Measurements from ENCODE around the gene DPYSL3. TPM values are rescaled to one million over a fixed set of nuclear protein-coding genes. Genes with fewer than 3 reads are reported as not detected.

Gene DPYSL3
- polyA plus RNA-seq, 1 of the 3 experiments (the other 2 are of a cell fraction), result 123 TPM

DNA sequence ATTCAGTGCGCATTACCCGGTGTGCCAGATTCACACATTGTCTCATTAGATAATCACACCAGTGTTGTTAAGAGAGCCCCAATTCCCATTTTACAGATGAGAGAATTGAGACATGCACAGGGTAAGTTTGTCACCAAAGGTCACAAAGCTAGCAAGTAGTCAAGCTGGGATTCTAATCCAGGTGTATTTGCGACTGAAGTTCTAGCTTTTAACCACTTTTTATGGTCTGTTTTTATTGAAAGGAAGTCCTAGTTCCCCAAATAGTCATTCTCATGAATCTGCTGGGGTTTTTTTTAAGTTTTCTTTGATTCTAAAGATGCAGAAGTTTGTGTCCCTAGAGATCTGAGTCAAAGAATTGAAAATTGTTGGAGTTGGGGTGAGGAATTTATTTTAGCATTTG is 136.5 kb downstream of the DPYSL3 start:
- Histone ChIP-seq H3K4me2 (no peak overlapping the region), H3K9ac (no peak overlapping the region), H3K27me3 (ENCODE audit: insufficient read depth) (no peaks in the 10 kb centered on the region), H3F3A (replicated peaks; ENCODE audit: insufficient read depth) (no peaks in the 10 kb centered on the region), H3K9me3 (no peaks in the 10 kb centered on the region), H3K4me3 (ENCODE audit: low read depth in 2 of 2, low read length in 1 of 2) (no peak overlapping the region), H3K79me2 (ENCODE audit: insufficient read depth) (no peaks in the 10 kb centered on the region), H4K20me1 (ENCODE audit: insufficient read depth) (no peaks in the 10 kb centered on the region), H3K36me3 (replicated peaks in 1 of 2; ENCODE audit: control insufficient read depth in 1 of 2, insufficient read depth in 2 of 2, low read length in 1 of 2) (no peaks in the 10 kb centered on the region), H3K9me2 (no peaks in the 10 kb centered on the region), H2AFZ (ENCODE audit: low read depth) (no peak overlapping the region), H3K4me1 (ENCODE audit: control insufficient read depth in 1 of 2, insufficient read depth in 2 of 2, low read depth in 1 of 2, low read length in 1 of 2) (no peaks in the 10 kb centered on the region; a peak in 1 of 4 replicates), H3K27ac (ENCODE audit: low read depth in 2 of 2, low read length in 1 of 2) (no peak overlapping the region)
- WGBS (ENCODE audit: low lambda C conversion rate), result 97% methylated on average over 3 of the region's 3 CpGs
- no peak for DNase-seq
- ChIA-PET CTCF (interaction anchor here (0.7 to 2.6 kb wide), 5 partner anchors 185 to 840 kb away, joined by 3 to 8 read pairs (median 4); no protein-coding TSS in a partner anchor), POLR2A (no interaction called here)
- TF ChIP-seq, protein P1, sequence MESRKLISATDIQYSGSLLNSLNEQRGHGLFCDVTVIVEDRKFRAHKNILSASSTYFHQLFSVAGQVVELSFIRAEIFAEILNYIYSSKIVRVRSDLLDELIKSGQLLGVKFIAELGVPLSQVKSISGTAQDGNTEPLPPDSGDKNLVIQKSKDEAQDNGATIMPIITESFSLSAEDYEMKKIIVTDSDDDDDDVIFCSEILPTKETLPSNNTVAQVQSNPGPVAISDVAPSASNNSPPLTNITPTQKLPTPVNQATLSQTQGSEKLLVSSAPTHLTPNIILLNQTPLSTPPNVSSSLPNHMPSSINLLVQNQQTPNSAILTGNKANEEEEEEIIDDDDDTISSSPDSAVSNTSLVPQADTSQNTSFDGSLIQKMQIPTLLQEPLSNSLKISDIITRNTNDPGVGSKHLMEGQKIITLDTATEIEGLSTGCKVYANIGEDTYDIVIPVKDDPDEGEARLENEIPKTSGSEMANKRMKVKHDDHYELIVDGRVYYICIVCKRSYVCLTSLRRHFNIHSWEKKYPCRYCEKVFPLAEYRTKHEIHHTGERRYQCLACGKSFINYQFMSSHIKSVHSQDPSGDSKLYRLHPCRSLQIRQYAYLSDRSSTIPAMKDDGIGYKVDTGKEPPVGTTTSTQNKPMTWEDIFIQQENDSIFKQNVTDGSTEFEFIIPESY (IDR thresholded peaks at IDR 0.05; ENCODE audit: borderline replicate concordance, low read depth), result no peak
- TF ChIP-seq RFX5 (IDR thresholded peaks at IDR 0.05; ENCODE audit: low read length), result no peak
- TF ChIP-seq MEF2A (IDR thresholded peaks at IDR 0.05; ENCODE audit: borderline replicate concordance, low read depth), result no peak
- TF ChIP-seq EZH2phosphoT487 (IDR thresholded peaks at IDR 0.05; ENCODE audit: borderline replicate concordance, low read depth), result no peak
- no peak for TF ChIP-seq NRF1 (IDR thresholded peaks at IDR 0.05; ENCODE audit: low read depth, low read length)
- TF ChIP-seq, protein P2, sequence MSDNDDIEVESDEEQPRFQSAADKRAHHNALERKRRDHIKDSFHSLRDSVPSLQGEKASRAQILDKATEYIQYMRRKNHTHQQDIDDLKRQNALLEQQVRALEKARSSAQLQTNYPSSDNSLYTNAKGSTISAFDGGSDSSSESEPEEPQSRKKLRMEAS (IDR thresholded peaks at IDR 0.05; ENCODE audit: low read depth), result no peak
- TF ChIP-seq GATA2 (CRISPR knock-in tag; IDR thresholded peaks at IDR 0.05), result no peak
- TF ChIP-seq JUND (IDR thresholded peaks at IDR 0.05), result no peak

DNA sequence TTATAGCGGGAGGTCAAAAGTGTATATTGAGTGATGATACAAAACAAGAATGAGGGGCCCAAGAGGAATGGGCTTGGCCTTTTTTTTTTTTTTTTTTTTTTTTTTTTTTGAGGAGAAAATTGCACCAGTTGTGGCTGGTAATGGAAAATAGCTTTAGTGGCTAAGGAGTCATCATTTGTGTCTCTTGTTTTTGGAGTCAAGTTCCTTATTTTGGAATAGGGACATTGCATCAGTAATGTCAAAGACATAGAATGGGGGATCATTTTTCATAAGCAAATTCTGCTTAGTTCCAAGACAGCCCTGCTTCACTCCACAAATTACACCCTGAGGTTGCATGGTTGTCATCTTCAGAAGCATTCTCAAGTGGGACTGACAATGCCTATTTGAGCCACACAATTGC is 137.7 kb downstream of the DPYSL3 start:
- no peak for TF ChIP-seq ELF1 (IDR thresholded peaks at IDR 0.05)
- no peak for TF ChIP-seq SMC3 (IDR thresholded peaks at IDR 0.05; ENCODE audit: low read depth, low read length)
- no peak for TF ChIP-seq NRF1 (IDR thresholded peaks at IDR 0.05; ENCODE audit: low read depth, low read length)
- TF ChIP-seq EP300 (IDR thresholded peaks at IDR 0.05; ENCODE audit: borderline replicate concordance in 1 of 2, low read depth in 1 of 2, low read length in 1 of 2), result no peak
- no peak for TF ChIP-seq EZH2phosphoT487 (IDR thresholded peaks at IDR 0.05; ENCODE audit: borderline replicate concordance, low read depth)
- no peak for TF ChIP-seq MXI1 (IDR thresholded peaks at IDR 0.05; ENCODE audit: low read depth, low read length)
- no peak for TF ChIP-seq TAF1 (IDR thresholded peaks at IDR 0.05; ENCODE audit: borderline replicate concordance, low read depth, low read length)
- TF ChIP-seq SIN3A (IDR thresholded peaks at IDR 0.05; ENCODE audit: borderline replicate concordance, low read depth, low read length), result no peak
- TF ChIP-seq JUND (IDR thresholded peaks at IDR 0.05), result no peak
- no peak for TF ChIP-seq POLR2AphosphoS5 (IDR thresholded peaks at IDR 0.05; ENCODE audit: low read depth, low read length)
- TF ChIP-seq, protein P2 (IDR thresholded peaks at IDR 0.05; ENCODE audit: low read depth), result no peak
- TF ChIP-seq, protein P3, sequence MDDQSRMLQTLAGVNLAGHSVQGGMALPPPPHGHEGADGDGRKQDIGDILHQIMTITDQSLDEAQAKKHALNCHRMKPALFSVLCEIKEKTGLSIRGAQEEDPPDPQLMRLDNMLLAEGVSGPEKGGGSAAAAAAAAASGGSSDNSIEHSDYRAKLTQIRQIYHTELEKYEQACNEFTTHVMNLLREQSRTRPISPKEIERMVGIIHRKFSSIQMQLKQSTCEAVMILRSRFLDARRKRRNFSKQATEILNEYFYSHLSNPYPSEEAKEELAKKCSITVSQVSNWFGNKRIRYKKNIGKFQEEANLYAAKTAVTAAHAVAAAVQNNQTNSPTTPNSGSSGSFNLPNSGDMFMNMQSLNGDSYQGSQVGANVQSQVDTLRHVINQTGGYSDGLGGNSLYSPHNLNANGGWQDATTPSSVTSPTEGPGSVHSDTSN (IDR thresholded peaks at IDR 0.05), result no peak
- POLR2A ChIA-PET, result no interaction called here

More for the DNA sequence above, 137.7 kb downstream of the DPYSL3 start:
- no peak overlapping the region for H3K4me3 ChIP-seq (ENCODE audit: low read depth in 2 of 2, low read length in 1 of 2)
- no peaks in the 10 kb centered on the region for H3K36me3 ChIP-seq (replicated peaks in 1 of 2; ENCODE audit: control insufficient read depth in 1 of 2, insufficient read depth in 2 of 2, low read length in 1 of 2)
- H3K79me2 ChIP-seq (ENCODE audit: insufficient read depth), result no peaks in the 10 kb centered on the region
- H2AFZ ChIP-seq (ENCODE audit: low read depth), result no peak overlapping the region
- H3F3A ChIP-seq (replicated peaks; ENCODE audit: insufficient read depth), result no peaks in the 10 kb centered on the region
- 100% methylated on average over 1 of the region's 1 CpG for WGBS (ENCODE audit: low lambda C conversion rate)
- H4K20me1 ChIP-seq (ENCODE audit: insufficient read depth), result no peaks in the 10 kb centered on the region
- H3K9ac ChIP-seq, result no peak overlapping the region
- CTCF ChIA-PET, result interaction anchor here (1.2 to 2.6 kb wide), 4 partner anchors 183 to 839 kb away, joined by 3 to 8 read pairs (median 4); no protein-coding TSS in a partner anchor
- H3K4me1 ChIP-seq (ENCODE audit: control insufficient read depth in 1 of 2, insufficient read depth in 2 of 2, low read depth in 1 of 2, low read length in 1 of 2), result no peaks in the 10 kb centered on the region; a peak in 1 of 4 replicates
- H3K27ac ChIP-seq (ENCODE audit: low read depth in 2 of 2, low read length in 1 of 2), result no peak overlapping the region
- no peaks in the 10 kb centered on the region for H3K9me2 ChIP-seq
- no peaks in the 10 kb centered on the region for H3K9me3 ChIP-seq
- no peak overlapping the region for H3K4me2 ChIP-seq
- no peak for DNase-seq
- H3K27me3 ChIP-seq (ENCODE audit: insufficient read depth), result no peaks in the 10 kb centered on the region

Measured in SK-N-SH (cell line).